ENCODE measurements around the gene WDR27.

- TF ChIP-seq, protein P1, sequence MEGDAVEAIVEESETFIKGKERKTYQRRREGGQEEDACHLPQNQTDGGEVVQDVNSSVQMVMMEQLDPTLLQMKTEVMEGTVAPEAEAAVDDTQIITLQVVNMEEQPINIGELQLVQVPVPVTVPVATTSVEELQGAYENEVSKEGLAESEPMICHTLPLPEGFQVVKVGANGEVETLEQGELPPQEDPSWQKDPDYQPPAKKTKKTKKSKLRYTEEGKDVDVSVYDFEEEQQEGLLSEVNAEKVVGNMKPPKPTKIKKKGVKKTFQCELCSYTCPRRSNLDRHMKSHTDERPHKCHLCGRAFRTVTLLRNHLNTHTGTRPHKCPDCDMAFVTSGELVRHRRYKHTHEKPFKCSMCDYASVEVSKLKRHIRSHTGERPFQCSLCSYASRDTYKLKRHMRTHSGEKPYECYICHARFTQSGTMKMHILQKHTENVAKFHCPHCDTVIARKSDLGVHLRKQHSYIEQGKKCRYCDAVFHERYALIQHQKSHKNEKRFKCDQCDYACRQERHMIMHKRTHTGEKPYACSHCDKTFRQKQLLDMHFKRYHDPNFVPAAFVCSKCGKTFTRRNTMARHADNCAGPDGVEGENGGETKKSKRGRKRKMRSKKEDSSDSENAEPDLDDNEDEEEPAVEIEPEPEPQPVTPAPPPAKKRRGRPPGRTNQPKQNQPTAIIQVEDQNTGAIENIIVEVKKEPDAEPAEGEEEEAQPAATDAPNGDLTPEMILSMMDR (conservative IDR thresholded peaks at IDR 0.05; ENCODE audit: low read length): no peak
- TF ChIP-seq EZH2phosphoT487 (IDR thresholded peaks at IDR 0.05; ENCODE audit: borderline replicate concordance): no peak
These were observed 41.0 kb downstream of the WDR27 start for GRCh38 chr6:169660751-169661390.

Data from Loucy (cell line).